ENCODE results near the gene ARMC10.
"Not testable (repeated sequence)": the region's sequence is repeated elsewhere in the genome, so short reads cannot be mapped to it uniquely, and the experiment has no call there.

Gene ARMC10

GRCh38 chr7:103134836-103135554, 60.1 kb downstream of the ARMC10 start:
- Histone ChIP-seq H3K36me3 (ENCODE audit: control insufficient read depth in 1 of 2, insufficient read depth in 2 of 2, low read length in 2 of 2) (peaks cover 3 to 4% of the 10 kb centered on the region in 2 donors), H3K27ac (ENCODE audit: low read depth, low read length) (no peak overlapping the region), H3K9me3 (ENCODE audit: control insufficient read depth in 1 of 2, low read length in 2 of 2) (no peaks in the 10 kb centered on the region), H3K9ac (ENCODE audit: low read depth in 1 of 2, low read length in 2 of 2) (no peak overlapping the region), H3K4me1 (ENCODE audit: control insufficient read depth in 1 of 2, insufficient read depth in 2 of 2, low read length in 2 of 2) (peaks cover 0 to 4% of the 10 kb centered on the region in 2 donors), H3K27me3 (ENCODE audit: control insufficient read depth in 1 of 2, insufficient read depth in 2 of 2, low read length in 2 of 2) (no peaks in the 10 kb centered on the region), H3K4me3 (ENCODE audit: low read depth in 1 of 2, low read length in 2 of 2) (no peak overlapping the region)

GRCh38 chr7:103140061-103140460, 65.1 kb downstream of the ARMC10 start:
- H3K4me1 ChIP-seq (ENCODE audit: control insufficient read depth in 1 of 2, insufficient read depth in 2 of 2, low read length in 2 of 2), result peaks cover 0 to 18% of the 10 kb centered on the region in 2 donors
- no peaks in the 10 kb centered on the region for H3K27me3 ChIP-seq (ENCODE audit: control insufficient read depth in 1 of 2, insufficient read depth in 2 of 2, low read length in 2 of 2)
- no peak overlapping the region for H3K27ac ChIP-seq (ENCODE audit: low read depth, low read length)
- peaks cover 3 to 6% of the 10 kb centered on the region in 2 donors for H3K36me3 ChIP-seq (ENCODE audit: control insufficient read depth in 1 of 2, insufficient read depth in 2 of 2, low read length in 2 of 2)
- H3K4me3 ChIP-seq (ENCODE audit: low read depth in 1 of 2, low read length in 2 of 2), result no peak overlapping the region
- H3K9ac ChIP-seq (ENCODE audit: low read depth in 1 of 2, low read length in 2 of 2), result no peak overlapping the region
- H3K9me3 ChIP-seq (ENCODE audit: control insufficient read depth in 1 of 2, low read length in 2 of 2), result no peaks in the 10 kb centered on the region

GRCh38 chr7:103140685-103141084, 65.7 kb downstream of the ARMC10 start:
- Histone ChIP-seq H3K36me3 (ENCODE audit: control insufficient read depth in 1 of 2, insufficient read depth in 2 of 2, low read length in 2 of 2) (peaks cover 3 to 6% of the 10 kb centered on the region in 2 donors), H3K9ac (ENCODE audit: low read depth in 1 of 2, low read length in 2 of 2) (no peak overlapping the region), H3K27me3 (ENCODE audit: control insufficient read depth in 1 of 2, insufficient read depth in 2 of 2, low read length in 2 of 2) (no peaks in the 10 kb centered on the region), H3K4me1 (ENCODE audit: control insufficient read depth in 1 of 2, insufficient read depth in 2 of 2, low read length in 2 of 2) (peaks cover 4 to 18% of the 10 kb centered on the region in 2 donors), H3K9me3 (ENCODE audit: control insufficient read depth in 1 of 2, low read length in 2 of 2) (no peaks in the 10 kb centered on the region), H3K4me3 (ENCODE audit: low read depth in 1 of 2, low read length in 2 of 2) (no peak overlapping the region), H3K27ac (ENCODE audit: low read depth, low read length) (no peak overlapping the region)

GRCh38 chr7:103141753-103142404, 66.9 kb downstream of the ARMC10 start:
- Histone ChIP-seq H3K9me3 (ENCODE audit: control insufficient read depth in 1 of 2, low read length in 2 of 2) (no peaks in the 10 kb centered on the region), H3K9ac (ENCODE audit: low read depth in 1 of 2, low read length in 2 of 2) (no peak overlapping the region), H3K4me1 (ENCODE audit: control insufficient read depth in 1 of 2, insufficient read depth in 2 of 2, low read length in 2 of 2) (peaks cover 4 to 21% of the 10 kb centered on the region in 2 donors), H3K27ac (ENCODE audit: low read depth, low read length) (no peak overlapping the region), H3K27me3 (ENCODE audit: control insufficient read depth in 1 of 2, insufficient read depth in 2 of 2, low read length in 2 of 2) (no peaks in the 10 kb centered on the region), H3K36me3 (ENCODE audit: control insufficient read depth in 1 of 2, insufficient read depth in 2 of 2, low read length in 2 of 2) (peaks cover 3 to 6% of the 10 kb centered on the region in 2 donors), H3K4me3 (ENCODE audit: low read depth in 1 of 2, low read length in 2 of 2) (no peak overlapping the region)

GRCh38 chr7:103142494-103142893, 67.6 kb downstream of the ARMC10 start:
- Histone ChIP-seq H3K27me3 (ENCODE audit: control insufficient read depth in 1 of 2, insufficient read depth in 2 of 2, low read length in 2 of 2) (no peaks in the 10 kb centered on the region), H3K9ac (ENCODE audit: low read depth in 1 of 2, low read length in 2 of 2) (no peak overlapping the region), H3K9me3 (ENCODE audit: control insufficient read depth in 1 of 2, low read length in 2 of 2) (no peaks in the 10 kb centered on the region), H3K4me3 (ENCODE audit: low read depth in 1 of 2, low read length in 2 of 2) (no peak overlapping the region), H3K36me3 (ENCODE audit: control insufficient read depth in 1 of 2, insufficient read depth in 2 of 2, low read length in 2 of 2) (peaks cover 3 to 6% of the 10 kb centered on the region in 2 donors), H3K4me1 (ENCODE audit: control insufficient read depth in 1 of 2, insufficient read depth in 2 of 2, low read length in 2 of 2) (peaks cover 4 to 27% of the 10 kb centered on the region in 2 donors), H3K27ac (ENCODE audit: low read depth, low read length) (no peak overlapping the region)

- Histone ChIP-seq H3K27ac (ENCODE audit: low read depth, low read length) (no peak overlapping the region), H3K4me1 (ENCODE audit: control insufficient read depth in 1 of 2, insufficient read depth in 2 of 2, low read length in 2 of 2) (peaks cover 4 to 27% of the 10 kb centered on the region in 2 donors), H3K9me3 (ENCODE audit: control insufficient read depth in 1 of 2, low read length in 2 of 2) (no peaks in the 10 kb centered on the region), H3K4me3 (ENCODE audit: low read depth in 1 of 2, low read length in 2 of 2) (no peak overlapping the region), H3K36me3 (ENCODE audit: control insufficient read depth in 1 of 2, insufficient read depth in 2 of 2, low read length in 2 of 2) (peaks cover 3 to 6% of the 10 kb centered on the region in 2 donors), H3K9ac (ENCODE audit: low read depth in 1 of 2, low read length in 2 of 2) (no peak overlapping the region), H3K27me3 (ENCODE audit: control insufficient read depth in 1 of 2, insufficient read depth in 2 of 2, low read length in 2 of 2) (no peaks in the 10 kb centered on the region)
These were observed 68.9 kb downstream of the ARMC10 start for GRCh38 chr7:103143868-103144267.

GRCh38 chr7:103144754-103145153, 69.8 kb downstream of the ARMC10 start:
- H3K27me3 ChIP-seq (ENCODE audit: control insufficient read depth in 1 of 2, insufficient read depth in 2 of 2, low read length in 2 of 2); H3K9me3 ChIP-seq (ENCODE audit: control insufficient read depth in 1 of 2, low read length in 2 of 2); H3K4me3 ChIP-seq (ENCODE audit: low read depth in 1 of 2, low read length in 2 of 2); H3K9ac ChIP-seq (ENCODE audit: low read depth in 1 of 2, low read length in 2 of 2); H3K27ac ChIP-seq (ENCODE audit: low read depth, low read length); H3K36me3 ChIP-seq (ENCODE audit: control insufficient read depth in 1 of 2, insufficient read depth in 2 of 2, low read length in 2 of 2): not testable (repeated sequence)
- peaks cover 9 to 30% of the 10 kb centered on the region in 2 donors for H3K4me1 ChIP-seq (ENCODE audit: control insufficient read depth in 1 of 2, insufficient read depth in 2 of 2, low read length in 2 of 2)

- Histone ChIP-seq H3K27ac (ENCODE audit: low read depth, low read length) (peak overlapping the region; percentile 97), H3K27me3 (ENCODE audit: control insufficient read depth in 1 of 2, insufficient read depth in 2 of 2, low read length in 2 of 2) (no peaks in the 10 kb centered on the region), H3K9me3 (ENCODE audit: control insufficient read depth in 1 of 2, low read length in 2 of 2) (no peaks in the 10 kb centered on the region), H3K4me3 (ENCODE audit: low read depth in 1 of 2, low read length in 2 of 2) (peak overlapping the region; percentile 92 to 99), H3K9ac (ENCODE audit: low read depth in 1 of 2, low read length in 2 of 2) (peak overlapping the region; percentile 96 to 97), H3K36me3 (ENCODE audit: control insufficient read depth in 1 of 2, insufficient read depth in 2 of 2, low read length in 2 of 2) (peaks cover 0 to 1% of the 10 kb centered on the region in 2 donors), H3K4me1 (ENCODE audit: control insufficient read depth in 1 of 2, insufficient read depth in 2 of 2, low read length in 2 of 2) (peaks cover 20 to 27% of the 10 kb centered on the region in 2 donors)
These were observed 73.4 kb downstream of the ARMC10 start for GRCh38 chr7:103148131-103148993.

Data from duodenal mucosa (tissue), 2 donors.